22Rv1 (cell line): ENCODE measurements around the gene TNC.

ENCODE experiments used
- ZFX ChIP-seq: fragments of 450-650 bp; IDR thresholded peaks from 2 replicates; pipeline ENCODE4 v1.6.1; 2017; ENCODE audit warnings: antibody characterized with exemption, borderline replicate concordance
- TF ChIP-seq, protein P1 (sequence below): fragments of 450-650 bp; IDR thresholded peaks from 2 replicates; pipeline ENCODE4 v1.5.1; 2017; ENCODE audit warnings: mild to moderate bottlenecking

DNA sequence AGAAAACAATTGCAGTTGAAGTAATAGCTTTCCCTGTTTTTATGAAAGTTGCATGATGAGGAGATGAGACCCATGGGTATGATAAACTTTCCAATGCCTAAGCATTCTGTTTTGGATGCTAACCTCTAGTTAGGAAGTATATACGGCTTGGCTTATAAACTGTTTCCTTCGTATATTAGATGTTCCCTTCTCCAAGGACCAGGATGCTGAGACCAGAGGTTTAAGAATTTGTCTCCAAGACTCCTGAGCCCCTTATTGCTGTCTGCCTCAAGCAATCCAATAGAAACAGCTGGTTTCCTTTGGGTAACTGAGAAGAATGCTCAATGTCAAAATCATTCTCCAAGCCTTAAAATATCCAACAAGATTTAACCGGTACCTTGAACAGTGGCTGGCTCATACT is 12.2 kb upstream of the TNC start:
- TF ChIP-seq, protein P1, sequence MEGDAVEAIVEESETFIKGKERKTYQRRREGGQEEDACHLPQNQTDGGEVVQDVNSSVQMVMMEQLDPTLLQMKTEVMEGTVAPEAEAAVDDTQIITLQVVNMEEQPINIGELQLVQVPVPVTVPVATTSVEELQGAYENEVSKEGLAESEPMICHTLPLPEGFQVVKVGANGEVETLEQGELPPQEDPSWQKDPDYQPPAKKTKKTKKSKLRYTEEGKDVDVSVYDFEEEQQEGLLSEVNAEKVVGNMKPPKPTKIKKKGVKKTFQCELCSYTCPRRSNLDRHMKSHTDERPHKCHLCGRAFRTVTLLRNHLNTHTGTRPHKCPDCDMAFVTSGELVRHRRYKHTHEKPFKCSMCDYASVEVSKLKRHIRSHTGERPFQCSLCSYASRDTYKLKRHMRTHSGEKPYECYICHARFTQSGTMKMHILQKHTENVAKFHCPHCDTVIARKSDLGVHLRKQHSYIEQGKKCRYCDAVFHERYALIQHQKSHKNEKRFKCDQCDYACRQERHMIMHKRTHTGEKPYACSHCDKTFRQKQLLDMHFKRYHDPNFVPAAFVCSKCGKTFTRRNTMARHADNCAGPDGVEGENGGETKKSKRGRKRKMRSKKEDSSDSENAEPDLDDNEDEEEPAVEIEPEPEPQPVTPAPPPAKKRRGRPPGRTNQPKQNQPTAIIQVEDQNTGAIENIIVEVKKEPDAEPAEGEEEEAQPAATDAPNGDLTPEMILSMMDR = no peak
- TF ChIP-seq ZFX = no peak
